ENCODE results near the gene LHFPL3.

GRCh38 chr7:104950006-104950405 is 621.6 kb downstream of the LHFPL3 start:
- TF ChIP-seq, protein P1, sequence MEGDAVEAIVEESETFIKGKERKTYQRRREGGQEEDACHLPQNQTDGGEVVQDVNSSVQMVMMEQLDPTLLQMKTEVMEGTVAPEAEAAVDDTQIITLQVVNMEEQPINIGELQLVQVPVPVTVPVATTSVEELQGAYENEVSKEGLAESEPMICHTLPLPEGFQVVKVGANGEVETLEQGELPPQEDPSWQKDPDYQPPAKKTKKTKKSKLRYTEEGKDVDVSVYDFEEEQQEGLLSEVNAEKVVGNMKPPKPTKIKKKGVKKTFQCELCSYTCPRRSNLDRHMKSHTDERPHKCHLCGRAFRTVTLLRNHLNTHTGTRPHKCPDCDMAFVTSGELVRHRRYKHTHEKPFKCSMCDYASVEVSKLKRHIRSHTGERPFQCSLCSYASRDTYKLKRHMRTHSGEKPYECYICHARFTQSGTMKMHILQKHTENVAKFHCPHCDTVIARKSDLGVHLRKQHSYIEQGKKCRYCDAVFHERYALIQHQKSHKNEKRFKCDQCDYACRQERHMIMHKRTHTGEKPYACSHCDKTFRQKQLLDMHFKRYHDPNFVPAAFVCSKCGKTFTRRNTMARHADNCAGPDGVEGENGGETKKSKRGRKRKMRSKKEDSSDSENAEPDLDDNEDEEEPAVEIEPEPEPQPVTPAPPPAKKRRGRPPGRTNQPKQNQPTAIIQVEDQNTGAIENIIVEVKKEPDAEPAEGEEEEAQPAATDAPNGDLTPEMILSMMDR (conservative IDR thresholded peaks at IDR 0.05) = no peak
- no peak for TF ChIP-seq ZFX (IDR thresholded peaks at IDR 0.05)

All from C4-2B (cell line).